Measurements from ENCODE around the gene FOXK1.

GRCh38 chr7:4731803-4732202, 49.7 kb downstream of the FOXK1 start:
- no peak for TF ChIP-seq HNRNPLL (IDR thresholded peaks at IDR 0.05; ENCODE audit: low read depth, low read length, poor library complexity, severe bottlenecking)
- no peak for TF ChIP-seq SNAI1 (CRISPR knock-in tag; IDR thresholded peaks at IDR 0.05; ENCODE audit: borderline replicate concordance)
- TF ChIP-seq, protein P1, sequence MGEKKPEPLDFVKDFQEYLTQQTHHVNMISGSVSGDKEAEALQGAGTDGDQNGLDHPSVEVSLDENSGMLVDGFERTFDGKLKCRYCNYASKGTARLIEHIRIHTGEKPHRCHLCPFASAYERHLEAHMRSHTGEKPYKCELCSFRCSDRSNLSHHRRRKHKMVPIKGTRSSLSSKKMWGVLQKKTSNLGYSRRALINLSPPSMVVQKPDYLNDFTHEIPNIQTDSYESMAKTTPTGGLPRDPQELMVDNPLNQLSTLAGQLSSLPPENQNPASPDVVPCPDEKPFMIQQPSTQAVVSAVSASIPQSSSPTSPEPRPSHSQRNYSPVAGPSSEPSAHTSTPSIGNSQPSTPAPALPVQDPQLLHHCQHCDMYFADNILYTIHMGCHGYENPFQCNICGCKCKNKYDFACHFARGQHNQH (CRISPR knock-in tag; IDR thresholded peaks at IDR 0.05) = no peak

Data from HepG2 (cell line).